GM12874 (cell line): Measurements from ENCODE around the gene NUDT8.

Experiments
- CTCF ChIP-seq: IDR thresholded peaks from 2 replicates; pipeline ENCODE4 v1.5.1; 2011; ENCODE audit warnings: low read depth, mild to moderate bottlenecking, control low read depth, low read length, moderate library complexity; ENCODE audit not compliant: insufficient read depth

NUDT8 gene

DNA sequence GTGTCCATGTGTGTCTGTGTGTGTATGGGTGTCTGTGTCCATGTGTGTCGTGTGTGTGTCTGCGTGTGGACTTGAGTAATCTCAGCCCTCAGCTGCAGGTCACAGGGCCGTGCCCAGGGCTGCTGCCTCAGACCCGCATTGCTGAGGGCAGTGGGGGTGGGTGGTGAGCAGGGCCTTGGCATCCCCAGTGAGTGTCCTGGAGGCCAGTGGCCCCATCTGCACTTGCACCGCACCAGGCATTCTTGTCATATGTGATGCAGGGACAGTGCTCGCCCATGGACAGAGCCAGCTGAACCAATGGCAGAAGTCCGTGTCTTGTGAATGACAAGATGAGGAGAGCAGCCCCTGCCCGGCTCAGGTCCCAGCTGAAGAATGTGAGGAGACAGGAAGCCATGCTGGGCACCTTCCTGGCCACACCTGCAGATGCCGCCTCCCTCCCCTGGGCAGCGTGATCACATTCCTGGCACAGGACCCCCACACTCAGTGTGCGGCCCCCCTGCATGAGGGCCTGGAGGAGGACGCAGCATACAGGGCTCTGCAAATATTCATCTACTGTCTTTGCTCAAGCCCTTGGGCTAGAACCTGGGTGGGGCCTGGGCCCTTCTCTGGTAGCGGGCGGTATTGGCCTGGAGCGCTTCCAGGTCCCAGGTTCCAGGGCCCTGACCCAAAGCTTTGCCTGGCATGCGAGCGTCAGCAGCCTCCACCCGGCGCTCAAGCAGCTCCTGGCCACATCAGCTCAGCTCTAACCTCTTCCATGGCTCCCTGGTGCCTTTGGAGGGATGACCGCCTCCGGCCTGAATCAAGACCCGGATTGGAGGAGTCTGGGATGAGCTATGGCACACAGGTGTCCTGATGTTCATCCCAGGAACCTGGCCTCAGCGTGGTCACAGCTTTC, 40.8 kb upstream of the NUDT8 start:
- no peak for TF ChIP-seq CTCF

DNA sequence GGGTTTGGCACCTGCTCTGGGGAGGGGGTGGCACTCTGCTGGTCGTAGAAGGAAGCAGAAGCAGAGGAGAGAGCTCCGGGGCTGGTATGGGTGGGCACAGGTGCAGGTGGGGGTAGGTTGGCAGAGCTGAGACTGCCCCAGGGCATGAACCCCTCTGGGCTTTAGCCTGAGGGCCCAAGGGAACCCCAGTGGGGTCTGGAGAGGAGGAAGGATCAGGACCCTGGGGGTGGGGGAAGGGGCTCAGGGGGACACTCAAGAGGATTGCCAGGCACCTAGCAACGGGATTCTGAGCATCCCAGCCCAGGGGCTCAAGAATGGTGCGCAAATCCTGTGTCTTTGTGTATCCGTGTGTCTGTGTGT, 38.4 kb upstream of the NUDT8 start:
- TF ChIP-seq CTCF, result no peak

DNA sequence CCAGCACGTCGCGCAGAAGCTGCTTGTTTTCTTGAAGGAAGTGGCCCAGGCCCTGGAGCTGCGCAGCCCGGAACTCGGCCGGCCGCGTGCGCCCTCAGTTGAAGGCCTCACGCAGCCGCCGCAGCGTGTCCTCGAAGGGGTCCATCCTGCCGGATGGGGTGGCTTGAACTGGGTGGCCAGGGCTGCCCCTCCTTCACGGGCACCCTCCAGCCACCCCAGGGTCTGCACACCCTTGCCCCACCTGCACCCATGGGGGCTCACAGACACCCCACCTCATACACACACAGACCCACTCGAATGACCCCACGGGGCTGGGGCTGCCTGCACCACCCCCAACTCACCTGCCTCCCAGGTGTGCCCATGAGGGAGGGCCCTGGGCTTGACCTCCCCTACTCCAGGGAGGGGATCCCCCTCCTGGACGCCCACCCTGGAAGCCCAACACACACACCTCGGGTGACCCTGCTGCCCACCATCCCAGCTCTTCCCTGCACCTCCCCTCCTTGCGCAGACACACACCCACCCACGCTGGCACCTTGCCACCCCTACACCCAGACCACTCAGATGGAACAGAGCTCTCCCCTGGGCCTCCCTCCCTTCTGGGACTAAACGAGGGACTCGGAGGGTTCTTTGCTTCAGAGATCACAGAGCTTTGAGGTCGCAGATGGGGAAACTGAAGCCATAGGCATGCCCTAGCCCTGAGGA, 37.9 kb upstream of the NUDT8 start:
- no peak for TF ChIP-seq CTCF

DNA sequence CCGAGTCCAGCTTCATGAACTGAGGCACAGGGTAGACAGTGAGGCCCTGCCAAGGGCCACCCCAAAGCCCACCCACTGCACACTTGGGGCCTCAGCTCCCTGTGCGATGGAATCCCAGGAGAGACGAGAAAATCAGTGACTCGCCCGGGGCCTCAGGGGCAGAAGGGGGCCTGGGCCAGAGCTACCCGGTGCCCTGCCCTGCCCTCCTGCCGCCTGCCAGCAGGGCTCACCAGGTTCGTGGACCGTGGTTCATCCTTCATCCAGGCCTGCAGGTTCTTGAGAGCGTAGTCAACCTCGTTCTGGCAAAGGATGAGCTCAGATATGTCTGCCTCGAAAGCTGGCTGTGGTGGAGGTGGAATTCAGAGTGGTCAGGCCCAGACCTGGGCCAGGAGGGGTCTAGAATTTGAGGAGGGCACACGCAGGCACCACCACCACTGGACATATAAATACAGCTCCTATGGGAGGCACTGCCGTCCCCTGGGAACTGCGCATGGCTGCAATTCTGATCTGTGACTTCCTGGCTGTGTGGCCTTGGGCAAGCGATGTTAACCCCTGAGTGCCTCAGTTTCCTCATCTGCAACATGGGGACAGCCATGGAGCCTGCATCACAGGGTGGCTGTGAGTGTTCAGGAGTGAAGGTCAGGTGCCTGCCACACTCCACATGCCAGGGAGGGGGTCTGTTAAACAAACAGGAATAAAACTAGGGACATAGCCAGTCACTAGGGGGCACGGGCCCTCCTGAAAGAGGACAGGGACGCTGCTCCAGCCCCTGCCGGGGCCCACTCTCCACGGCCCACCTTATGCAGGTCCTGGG, 37.1 kb upstream of the NUDT8 start:
- TF ChIP-seq CTCF, result no peak

DNA sequence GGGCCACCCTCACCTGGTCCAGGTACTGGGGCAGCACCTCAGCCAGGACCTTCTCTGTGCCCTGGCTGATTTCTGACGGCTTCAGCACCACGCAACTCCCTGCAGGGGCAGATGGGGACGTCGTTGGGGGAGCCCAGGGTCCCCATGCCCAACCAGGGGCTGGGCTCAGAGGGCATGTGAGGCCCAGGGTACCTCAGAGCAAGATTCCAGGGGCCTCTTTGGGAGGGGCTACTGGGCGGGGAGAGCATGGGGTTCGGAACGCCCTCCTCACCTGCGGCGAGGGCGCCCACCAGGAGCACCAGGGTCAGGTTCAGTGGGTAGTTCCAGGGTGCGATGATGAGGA, 36.5 kb upstream of the NUDT8 start:
- TF ChIP-seq CTCF, result no peak

DNA sequence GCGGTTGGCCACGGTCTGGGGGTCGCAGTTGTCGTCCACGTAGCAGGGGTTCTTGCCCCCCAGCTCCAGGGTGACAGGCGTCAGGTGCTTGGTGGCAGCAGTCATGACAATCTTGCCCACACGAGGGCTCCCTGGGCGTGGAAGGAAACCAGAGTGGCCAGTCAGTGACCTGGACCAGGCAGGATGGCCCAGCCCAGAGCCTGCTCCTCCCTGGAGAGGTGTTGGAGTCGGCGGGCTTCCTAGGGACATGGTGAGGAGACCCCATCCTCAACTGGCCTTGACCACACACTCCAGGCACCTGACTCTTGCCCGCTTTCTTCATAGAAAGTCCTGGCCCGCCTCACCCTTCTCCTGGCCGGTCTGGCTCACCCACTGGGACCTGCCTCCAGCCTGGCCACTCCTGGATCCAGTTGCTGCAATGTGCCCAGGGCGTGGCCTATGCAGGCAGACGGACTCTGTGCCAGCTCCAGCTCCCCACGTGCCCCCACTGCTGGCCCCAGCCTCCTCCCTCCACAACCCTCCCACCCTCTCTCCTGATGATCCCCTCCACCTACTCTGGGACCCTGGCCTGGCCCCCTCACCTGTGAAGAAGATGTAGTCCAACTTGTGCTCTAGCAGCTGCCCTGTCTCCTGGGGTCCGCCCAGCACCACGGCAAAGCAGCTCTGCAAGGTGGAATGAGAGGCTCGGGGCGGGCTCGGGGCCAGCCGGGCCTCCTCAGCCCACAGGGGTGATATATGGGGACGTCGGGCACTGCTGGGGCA, 36.0 kb upstream of the NUDT8 start:
- peak; percentile 22; the same call in 1 of the 2 replicates for TF ChIP-seq CTCF
